VCaP (cell line): ENCODE measurements around the gene RGPD6.
"Not testable (repeated sequence)": the region's sequence is repeated elsewhere in the genome, so short reads cannot be mapped to it uniquely, and the experiment has no call there.

Source experiments
- H3K27ac ChIP-seq: fragments of 450-650 bp; 2 replicates; pipeline ENCODE4 v1.5.1; 2017

RGPD6 gene

DNA sequence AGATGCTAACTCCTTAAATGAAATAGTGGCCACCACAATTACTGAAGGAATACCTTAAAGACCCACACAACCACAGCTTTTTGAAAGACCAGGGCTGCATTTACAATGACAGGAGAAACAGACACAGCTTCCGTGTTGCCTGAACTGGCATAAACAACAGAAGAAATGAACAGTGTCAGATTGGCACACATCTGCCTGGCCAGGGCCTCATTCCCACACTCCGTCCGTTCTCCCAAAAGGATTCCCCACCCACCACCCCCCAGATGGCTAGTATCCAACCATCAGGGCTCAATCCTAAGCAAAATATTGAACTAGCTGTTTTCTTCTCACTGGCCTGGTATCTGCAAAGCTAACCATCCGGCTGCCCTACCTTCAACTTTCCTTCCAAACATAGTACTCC lies 96.9 kb downstream of the RGPD6 start:
- H3K27ac ChIP-seq = not testable (repeated sequence)

DNA sequence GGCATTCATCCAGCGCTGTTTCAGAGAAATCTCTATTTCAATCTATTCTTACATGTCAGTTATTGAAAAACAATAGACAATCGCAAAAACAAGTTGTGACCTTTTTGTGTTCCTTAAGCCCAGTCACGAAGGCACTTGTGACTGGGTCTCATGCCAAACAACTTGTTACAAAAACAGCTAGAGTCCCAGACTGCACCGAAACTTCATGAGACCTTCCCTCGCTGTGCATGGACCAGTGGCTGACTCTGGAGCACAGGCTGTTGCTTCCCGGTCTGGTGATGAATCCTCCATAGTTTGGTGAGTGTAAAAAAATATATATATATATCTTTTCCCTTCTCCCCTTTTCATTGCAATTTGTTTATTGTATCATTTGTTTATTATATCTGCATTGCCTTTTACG lies 99.7 kb downstream of the RGPD6 start:
- not testable (repeated sequence) for H3K27ac ChIP-seq

DNA sequence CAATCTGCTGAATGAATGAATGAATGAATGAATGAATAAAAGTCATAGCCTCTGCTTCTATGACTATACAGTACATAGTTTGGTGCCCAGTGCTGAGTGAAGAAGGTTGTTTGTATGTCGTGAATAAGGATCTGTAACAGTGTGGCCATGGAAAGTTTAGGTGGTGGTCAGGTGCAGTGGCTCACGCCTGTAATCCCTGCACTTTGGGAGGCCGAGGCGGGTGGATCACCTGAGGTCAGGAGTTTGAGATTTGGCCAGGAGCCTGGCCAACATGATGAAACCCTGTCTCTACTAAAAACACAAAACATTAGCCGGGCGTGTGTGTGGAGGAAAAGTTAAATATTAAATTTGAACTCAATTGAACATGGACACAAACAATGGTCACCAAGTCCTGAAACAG lies 100.1 kb downstream of the RGPD6 start:
- not testable (repeated sequence) for H3K27ac ChIP-seq

DNA sequence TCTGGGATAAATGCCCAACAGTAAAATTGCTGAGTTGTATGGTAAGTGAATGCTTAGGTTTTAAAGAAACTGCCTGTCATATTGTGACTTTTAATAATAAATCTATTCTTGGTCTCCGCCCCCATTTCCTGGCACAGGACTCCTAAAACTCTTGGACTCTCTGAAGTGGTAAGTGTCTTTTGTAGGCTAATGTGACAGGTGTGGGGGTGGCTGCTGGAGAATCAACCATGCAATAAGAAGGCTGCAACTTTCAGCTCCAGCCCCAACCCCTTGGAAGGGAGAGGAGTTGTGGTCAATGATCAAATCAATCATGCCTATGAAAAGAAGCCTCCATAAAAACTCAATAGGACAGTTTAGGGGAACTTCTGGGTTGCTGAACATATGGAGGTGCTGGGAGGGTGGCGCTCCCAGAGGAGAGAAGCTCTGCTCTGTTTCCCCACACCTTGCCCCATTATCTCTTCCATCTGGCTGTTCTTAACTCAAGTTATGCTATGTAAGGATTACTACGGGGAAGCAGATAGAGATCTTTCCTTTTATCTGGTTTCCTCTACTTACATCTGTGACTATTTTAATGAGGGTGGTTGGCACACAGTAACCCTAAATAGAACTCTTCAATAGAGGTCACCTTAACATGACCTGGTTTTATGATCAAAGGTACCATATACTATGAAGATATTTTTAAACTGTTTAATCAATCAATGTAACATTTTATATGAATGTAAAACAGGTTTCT lies 101.2 kb downstream of the RGPD6 start:
- not testable (repeated sequence) for H3K27ac ChIP-seq

- not testable (repeated sequence) for H3K27ac ChIP-seq
These were observed 102.1 kb downstream of the RGPD6 start for GRCh38 chr2:110474898-110475297.

- H3K27ac ChIP-seq = not testable (repeated sequence)
These were observed 104.0 kb downstream of the RGPD6 start for GRCh38 chr2:110473059-110473358.

GRCh38 chr2:110472171-110473058 lies 104.6 kb downstream of the RGPD6 start, which contains the start of gene LIMS4:
LIMS4 (minus strand) TSS chr2:110472816; CDS start chr2:110472778, 38 bp downstream.
- H3K27ac ChIP-seq = not testable (repeated sequence)

DNA sequence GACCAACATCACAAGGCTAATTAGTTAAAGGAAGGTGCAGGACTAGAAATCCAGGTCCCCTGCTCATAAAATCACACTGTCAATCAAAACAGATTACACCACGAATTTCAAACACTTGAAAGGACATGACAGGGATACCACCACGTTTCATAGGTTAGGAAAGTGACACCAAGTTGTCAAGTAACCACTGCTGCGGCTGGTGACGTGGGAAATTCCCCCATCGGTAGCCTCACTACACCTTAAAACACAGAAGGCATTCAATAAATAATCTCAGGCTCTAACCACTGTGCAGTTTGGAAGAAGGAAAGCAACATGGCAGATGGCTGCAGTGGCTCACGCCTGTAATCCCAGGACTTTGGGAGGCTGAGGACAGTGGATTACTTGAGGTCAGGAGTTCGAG lies 108.1 kb downstream of the RGPD6 start:
- H3K27ac ChIP-seq = not testable (repeated sequence)

- not testable (repeated sequence) for H3K27ac ChIP-seq
These were observed 111.7 kb downstream of the RGPD6 start for GRCh38 chr2:110465312-110465711.
